KBM-7 (cell line): ENCODE measurements around the gene ALDH4A1.
"Not testable (repeated sequence)": the region's sequence is repeated elsewhere in the genome, so short reads cannot be mapped to it uniquely, and the experiment has no call there.

ENCODE experiments used
- DNase-seq: peaks from one replicate; pipeline ENCODE4 v3.0.0-alpha.2; 2015
- in situ Hi-C: fragments of 300-500 bp; cut with MboI; formaldehyde crosslinking; loops from 2 replicates; pipeline ENCODE4 v1.14.3; 2020; ENCODE audit warnings: low sequenced_read_pairs, low pct_unique_long_range_greater_than_20kb, mixed read lengths

ALDH4A1 gene

GRCh38 chr1:18870957-18871356 lies 31.4 kb downstream of the ALDH4A1 start:
- DNase-seq: no peak
- in situ Hi-C loops: no loop called here

- DNase-seq, in situ Hi-C loops: not testable (repeated sequence)
Measured at GRCh38 chr1:18870595-18870865, 31.8 kb downstream of the ALDH4A1 start.

DNA sequence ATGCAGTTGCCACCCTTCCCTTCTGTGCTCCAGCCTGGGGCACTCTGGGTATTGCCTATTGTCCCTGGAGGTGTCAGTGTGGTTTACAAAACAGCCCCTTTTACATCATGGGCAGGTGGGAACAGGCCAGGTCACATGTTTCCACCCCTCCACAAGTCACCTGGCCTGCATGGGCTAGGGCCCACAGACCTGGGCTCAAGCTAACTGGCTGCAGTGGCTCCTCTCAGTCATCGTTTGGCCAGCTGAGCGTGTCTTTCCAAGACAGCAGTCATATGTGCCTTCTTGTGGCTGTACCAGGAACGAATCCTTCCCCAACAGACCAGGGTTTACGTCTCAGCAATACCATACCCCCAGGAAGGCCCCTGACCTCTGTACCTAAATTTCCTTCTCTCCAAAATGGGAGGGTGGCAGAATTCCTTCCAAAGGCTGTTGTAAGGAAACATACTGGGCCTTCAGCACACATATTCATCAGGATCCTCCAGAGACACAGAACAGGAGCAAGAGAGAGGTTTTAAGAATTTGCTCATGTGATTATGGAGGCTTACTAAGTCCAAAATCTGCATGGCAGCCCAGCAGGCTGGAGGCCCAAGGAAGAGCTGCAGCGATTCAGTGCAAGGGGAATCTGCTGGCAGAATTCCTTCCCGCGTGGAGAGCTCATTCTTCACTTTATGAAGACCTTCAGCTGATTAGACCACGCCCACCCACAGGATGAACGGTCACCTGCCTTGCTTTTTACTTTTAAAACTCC lies 32.3 kb downstream of the ALDH4A1 start:
- in situ Hi-C loops: no loop called here
- DNase-seq: no peak

GRCh38 chr1:18868801-18869424 lies 33.4 kb downstream of the ALDH4A1 start:
- no peak for DNase-seq
- in situ Hi-C loops: no loop called here

GRCh38 chr1:18868354-18868753 lies 34.0 kb downstream of the ALDH4A1 start:
- DNase-seq: no peak
- in situ Hi-C loops: no loop called here

DNA sequence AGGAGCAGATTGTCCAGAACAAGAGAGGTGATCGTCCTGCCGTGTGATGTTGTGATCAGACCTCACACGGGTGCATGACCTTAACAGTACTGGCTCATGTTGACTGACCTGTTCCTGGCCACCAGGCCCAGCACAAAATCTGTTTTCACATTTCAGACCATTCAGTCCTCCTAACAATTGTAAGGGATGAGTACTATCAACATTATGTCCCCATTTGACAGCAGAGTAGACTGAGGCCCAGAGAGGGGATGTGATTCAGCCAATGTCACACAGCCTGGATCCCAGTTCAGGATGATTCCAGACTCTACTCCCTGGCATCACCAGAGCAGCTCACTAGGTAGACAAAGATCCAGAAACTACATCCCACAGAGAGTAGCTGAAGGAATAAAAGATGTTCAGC lies 35.5 kb downstream of the ALDH4A1 start:
- DNase-seq: no peak
- in situ Hi-C loops: no loop called here

- in situ Hi-C loops: no loop called here
- DNase-seq: no peak
Measured at GRCh38 chr1:18866314-18866713, 36.0 kb downstream of the ALDH4A1 start.

- in situ Hi-C loops: no loop called here
- DNase-seq: no peak
Measured at GRCh38 chr1:18865176-18865575, 37.2 kb downstream of the ALDH4A1 start.

DNA sequence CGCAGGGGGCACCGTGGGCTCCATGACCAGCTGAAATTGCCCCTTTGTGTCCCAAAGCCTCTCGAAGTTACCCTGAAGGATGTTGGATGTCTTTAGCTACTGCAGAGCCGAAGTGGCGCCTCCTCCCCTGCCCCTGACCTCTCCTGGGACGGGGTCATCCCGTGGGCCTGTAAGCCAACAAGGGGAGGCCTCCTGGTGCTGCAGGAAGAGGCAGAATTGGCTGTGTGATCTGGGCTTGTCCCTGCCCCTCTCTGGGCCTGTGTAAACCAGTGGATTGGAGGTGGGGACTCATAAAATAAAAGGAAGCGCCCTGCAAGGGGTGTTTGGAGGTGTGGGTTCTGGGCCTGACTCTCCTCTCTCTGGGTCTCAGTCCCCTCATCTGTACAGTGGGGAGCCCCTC lies 40.8 kb downstream of the ALDH4A1 start:
- no peak for DNase-seq
- in situ Hi-C loops: no loop called here

DNA sequence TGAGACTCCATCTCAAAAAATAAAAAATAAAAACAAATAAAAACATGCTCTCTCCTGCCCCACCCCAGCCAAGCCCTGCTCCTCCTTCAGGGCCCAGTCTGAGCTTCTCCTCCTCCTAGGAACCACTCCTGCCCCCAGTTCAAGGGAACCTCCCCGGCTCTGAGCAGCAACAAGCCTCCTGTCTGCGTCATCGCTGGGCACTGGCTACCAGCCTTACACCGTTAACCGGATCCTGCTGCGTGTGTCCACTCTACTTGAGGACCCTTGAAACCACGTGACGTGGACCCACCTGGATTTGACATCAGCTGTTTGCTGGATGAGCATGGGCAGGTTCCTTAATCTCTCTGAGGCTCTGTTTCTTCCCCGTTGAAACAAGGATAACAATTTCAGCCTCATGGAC lies 41.3 kb downstream of the ALDH4A1 start:
- no peak for DNase-seq
- in situ Hi-C loops: no loop called here

DNA sequence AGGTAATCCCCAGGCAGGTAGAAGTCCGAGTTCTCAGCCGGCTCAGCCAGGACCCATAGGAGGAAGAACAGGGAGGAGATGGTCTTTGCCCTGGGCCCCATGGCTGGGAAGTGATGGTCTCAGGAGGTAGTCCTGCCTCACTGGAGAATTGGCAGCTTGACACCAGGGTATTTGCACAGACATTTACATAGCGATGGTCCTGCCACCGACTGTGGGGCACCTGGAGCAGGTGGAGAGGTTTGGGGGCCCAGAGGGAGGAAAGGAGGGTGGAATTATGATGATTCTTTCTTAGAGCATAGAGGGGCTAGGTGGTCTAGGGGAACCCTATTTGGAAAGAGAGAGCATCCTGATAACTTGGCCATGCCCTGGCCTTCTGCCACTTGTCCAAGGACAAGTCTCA lies 42.8 kb downstream of the ALDH4A1 start, which contains the start of gene TAS1R2:
Gene TAS1R2 (minus strand): TSS at position 101 of the 400 bp plus-strand sequence. CDS start 0 bp downstream, at position 101.
- DNase-seq: no peak
- in situ Hi-C loops: no loop called here

GRCh38 chr1:18858070-18858688 lies 44.2 kb downstream of the ALDH4A1 start:
- in situ Hi-C loops: no loop called here
- no peak for DNase-seq

GRCh38 chr1:18856435-18856834 lies 45.9 kb downstream of the ALDH4A1 start:
- in situ Hi-C loops: no loop called here
- no peak for DNase-seq

GRCh38 chr1:18855573-18855972 lies 46.8 kb downstream of the ALDH4A1 start:
- DNase-seq: no peak
- in situ Hi-C loops: no loop called here

DNA sequence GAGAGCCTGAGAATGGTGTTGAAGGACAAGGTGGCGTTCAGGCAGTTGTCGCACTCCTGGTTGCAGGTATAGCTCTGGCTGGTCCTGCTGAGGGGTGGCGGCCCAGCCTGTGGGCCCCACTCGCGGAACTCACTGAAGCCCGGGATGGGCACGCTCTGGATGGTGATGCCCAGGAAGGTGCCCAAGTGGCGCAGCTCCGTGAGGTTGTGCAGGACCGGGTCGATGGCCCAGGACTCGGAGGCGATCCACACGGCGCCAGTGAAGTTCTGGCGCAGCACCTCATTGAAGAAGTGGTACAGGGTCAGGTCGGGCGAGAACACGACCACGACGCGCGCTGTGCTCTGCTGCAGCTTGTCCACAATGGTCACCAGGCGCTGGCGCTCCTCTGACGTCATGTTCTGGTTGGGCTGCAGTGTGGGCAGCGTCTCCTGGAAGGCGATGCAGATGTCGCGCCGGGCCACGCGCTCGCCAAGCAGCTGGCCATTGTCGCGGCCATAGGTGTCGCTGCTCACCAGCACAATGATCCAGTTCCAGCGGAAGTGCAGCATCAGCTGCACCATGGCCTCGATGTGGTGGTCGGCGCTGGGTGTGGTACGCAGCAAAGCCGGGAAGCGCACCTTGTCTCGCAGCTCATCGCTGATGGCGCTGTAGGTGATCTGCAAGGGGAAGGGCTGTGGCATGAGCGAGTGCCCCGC lies 47.9 kb downstream of the ALDH4A1 start:
- no peak for DNase-seq
- in situ Hi-C loops: no loop called here

DNA sequence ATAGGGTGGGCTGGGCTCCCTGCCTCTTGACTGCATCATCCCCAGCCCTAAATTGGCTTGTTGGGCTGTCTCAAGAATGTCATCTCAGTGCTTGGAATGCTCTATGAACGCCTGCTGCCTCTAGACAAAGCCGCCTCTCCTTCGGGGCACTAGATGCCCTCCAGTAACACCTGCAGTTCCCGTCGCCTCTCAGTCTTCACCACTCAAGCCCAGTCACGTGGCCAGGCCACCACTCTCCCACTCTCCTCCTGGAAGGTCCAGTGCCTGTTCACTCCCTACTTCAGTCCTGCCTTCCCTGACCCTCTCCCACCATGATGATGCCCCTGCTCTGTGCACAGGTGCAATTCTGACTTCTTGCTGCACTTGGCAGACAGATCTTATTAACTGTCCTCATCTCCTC lies 49.9 kb downstream of the ALDH4A1 start:
- DNase-seq: no peak
- in situ Hi-C loops: no loop called here

DNA sequence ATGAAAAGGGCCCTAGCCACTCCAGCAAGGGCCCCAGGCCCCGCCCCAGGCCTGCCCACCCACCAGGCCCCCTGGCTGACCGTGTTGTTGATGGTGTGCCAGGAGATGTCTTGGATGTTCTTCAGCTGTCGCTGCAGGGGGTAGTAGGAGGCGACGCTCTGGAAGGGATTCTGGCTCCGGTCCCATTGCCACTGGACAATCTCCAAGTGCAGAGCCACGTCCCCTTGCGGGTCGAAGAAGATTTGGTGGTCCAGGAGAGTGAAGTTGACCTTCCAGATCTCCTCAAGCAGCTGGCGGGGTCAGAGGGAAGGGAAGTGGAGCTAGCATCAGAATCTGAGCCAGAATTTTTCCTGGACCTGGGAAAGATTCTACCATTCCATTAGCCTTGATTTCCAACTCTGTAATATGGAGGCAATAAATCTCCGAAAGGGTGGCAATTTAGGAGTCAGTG lies 53.1 kb downstream of the ALDH4A1 start:
- in situ Hi-C loops: no loop called here

DNA sequence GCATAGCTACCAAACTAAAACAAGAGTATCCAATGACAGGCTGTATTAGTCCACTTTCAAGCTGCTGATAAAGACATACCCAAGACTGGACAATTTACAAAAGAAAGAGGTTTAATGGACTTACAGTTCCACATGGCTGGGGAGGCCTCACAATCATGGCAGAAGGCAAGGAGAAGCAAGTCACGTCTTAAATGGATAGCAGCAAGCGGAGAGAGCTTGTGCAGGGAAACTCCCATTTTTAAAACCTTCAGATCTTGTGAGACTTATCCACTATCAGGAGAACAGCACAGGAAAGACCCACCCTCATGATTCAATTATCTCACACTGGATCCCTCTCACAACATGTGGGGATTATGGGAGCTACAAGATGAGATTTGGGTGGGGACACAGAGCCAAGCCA lies 54.6 kb downstream of the ALDH4A1 start:
- DNase-seq, in situ Hi-C loops: not testable (repeated sequence)

More for the DNA sequence above, 53.1 kb downstream of the ALDH4A1 start:
- no peak for DNase-seq

GRCh38 chr1:18840145-18840544 lies 62.2 kb downstream of the ALDH4A1 start:
- in situ Hi-C loops: no loop called here
- no peak for DNase-seq

- in situ Hi-C loops: no loop called here
Measured at GRCh38 chr1:18836654-18837053, 65.7 kb downstream of the ALDH4A1 start.

More at GRCh38 chr1:18836654-18837053, 65.7 kb downstream of the ALDH4A1 start:
- DNase-seq: no peak
